GM21381 (cell line): ENCODE results near the gene SOCS7.
"Not testable (repeated sequence)": the region's sequence is repeated elsewhere in the genome, so short reads cannot be mapped to it uniquely, and the experiment has no call there.

Source experiments
- ATAC-seq: cut with Tn5 transposase; IDR thresholded peaks from one replicate; pipeline ENCODE4 v1.9.1; 2021; ENCODE audit warnings: mild to moderate bottlenecking, moderate library complexity; ENCODE audit not compliant: unreplicated experiment

SOCS7 gene

DNA sequence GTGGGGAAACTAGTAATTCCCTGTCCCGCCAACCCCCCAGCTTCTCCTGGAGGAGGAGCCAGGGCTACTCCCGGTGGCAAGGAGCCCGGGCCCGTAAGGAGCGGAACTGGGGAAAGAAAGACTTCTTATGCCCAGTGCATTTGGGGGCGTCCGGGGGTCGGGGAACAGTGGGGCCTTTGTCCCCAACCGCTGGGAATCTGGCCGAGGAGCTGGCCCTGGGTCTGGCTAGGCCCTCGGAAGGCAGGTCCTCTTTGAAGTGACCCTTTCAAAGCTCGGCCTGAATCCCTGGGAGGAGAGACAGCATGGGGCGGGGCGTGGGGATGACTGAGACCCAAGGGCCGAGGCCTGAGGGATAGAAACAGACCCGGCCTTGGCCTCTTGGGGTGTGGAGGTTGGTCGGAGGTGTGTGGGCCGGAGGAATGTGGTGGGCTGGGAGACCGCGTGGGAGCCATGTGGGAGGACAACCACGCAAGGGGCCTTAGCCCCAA is 82.6 kb downstream of the SOCS7 start:
- ATAC-seq: no peak

DNA sequence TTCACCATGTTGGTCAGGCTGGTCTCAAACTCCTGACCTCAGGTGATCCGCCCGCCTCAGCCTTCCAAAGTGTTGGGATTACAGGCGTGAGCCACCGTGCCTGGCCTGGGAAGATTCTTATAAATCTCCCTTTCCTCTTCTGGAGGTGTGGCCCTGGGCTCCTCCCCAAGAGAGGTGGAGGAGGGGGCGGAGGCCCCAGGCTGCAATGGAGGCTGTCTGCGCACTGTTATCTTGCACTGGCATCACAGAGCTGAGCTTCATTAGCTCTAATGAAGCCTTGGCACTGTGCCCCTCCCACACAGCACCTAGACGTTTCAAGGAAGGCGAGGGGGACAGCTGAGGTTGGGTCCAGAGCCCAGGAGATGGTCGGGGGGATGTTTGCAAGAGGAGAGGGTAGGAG is 84.2 kb downstream of the SOCS7 start:
- no peak for ATAC-seq

DNA sequence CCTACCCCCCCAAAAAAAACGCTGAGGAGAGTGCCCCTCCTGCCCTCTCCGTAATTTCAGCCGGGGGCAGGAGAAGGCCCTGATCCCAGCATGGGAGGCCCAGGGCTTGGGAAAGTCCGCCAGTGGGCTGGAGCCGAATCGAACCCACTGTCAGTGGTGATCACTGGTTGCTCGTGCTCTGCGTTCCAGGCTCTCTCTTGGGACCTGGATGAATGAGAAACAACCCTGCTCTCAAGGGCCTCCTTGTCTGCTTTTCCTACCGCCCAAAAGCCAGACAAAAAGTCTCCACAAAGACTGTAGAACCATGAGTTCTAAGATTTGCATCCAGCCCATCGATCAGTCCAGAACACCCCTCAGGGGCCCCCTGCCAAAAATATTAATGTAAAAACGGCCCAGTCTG is 84.7 kb downstream of the SOCS7 start:
- ATAC-seq: no peak

DNA sequence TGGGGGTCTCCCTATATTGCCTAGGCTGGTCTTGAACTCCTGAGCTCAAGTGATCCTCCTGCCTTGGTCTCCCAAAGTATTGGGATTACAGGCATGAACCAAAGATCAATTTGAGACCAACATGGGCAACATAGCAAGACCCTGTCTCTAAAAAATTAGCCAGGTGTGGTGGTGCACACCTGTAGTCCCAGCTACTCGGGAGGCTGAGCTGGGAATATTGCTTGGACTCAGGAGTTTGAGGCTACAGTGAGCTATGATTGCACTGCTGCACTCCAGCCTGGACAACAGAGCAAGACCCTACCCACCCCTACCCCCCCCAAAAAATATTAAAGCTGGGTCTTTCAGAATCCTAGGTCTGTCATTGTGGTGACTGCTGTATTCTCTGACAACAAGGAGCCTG is 85.7 kb downstream of the SOCS7 start:
- not testable (repeated sequence) for ATAC-seq

DNA sequence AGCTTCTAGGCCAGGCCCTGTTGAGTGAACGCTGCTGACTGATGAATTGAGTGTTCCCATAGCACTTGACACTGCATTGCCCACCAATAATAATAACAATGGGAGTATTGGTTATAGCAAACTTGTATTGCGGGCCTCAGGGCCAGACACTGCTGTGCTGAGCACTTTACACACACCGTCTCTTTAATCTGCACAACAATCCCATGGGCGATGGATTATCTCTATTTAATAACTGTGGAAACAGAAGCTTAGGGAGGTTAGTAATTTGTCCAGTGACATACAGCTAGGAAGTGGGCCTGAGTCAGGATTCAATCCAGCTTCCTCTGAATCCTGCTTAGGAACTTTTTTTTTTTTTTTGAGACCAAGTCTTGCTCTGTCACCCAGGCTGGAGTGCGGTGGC is 87.8 kb downstream of the SOCS7 start:
- no peak for ATAC-seq

DNA sequence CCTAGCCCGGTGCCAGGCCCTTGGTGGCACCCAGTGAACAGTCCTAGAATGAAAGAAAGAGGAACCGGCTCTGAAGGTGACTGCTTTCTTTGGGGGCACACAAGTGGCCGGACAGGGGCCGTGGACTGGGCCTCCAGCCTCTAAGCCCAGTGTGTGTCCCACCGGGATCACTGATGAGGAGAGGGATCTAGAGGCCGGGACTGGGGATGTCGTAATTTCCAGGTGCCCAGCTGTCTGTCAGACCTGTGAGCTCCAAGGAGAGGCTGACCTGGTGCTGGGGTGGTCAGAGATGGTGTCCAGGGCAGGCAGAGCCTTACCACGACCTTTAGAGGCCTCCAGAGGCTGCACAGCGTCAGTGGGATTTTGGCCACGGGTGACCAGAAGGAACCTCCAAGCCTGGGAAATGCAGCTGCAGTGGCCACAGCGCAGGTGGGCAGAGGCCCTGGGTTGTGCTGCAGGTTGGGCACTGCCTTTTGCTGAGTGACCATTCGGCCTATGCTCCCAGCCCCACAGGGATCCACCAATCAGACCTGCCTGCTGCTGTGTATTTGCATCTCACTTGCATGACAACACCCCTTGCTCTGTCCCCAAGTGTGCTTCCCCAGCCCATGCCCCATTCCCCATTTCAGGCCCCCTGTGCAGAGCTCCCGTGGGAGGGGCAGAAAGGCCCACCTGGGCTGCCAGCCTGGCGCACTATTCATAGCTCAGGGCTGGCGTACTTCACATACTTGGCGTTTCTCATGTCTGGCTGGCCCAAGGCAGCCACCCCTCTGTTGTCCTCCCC is 89.2 kb downstream of the SOCS7 start:
- ATAC-seq: no peak

DNA sequence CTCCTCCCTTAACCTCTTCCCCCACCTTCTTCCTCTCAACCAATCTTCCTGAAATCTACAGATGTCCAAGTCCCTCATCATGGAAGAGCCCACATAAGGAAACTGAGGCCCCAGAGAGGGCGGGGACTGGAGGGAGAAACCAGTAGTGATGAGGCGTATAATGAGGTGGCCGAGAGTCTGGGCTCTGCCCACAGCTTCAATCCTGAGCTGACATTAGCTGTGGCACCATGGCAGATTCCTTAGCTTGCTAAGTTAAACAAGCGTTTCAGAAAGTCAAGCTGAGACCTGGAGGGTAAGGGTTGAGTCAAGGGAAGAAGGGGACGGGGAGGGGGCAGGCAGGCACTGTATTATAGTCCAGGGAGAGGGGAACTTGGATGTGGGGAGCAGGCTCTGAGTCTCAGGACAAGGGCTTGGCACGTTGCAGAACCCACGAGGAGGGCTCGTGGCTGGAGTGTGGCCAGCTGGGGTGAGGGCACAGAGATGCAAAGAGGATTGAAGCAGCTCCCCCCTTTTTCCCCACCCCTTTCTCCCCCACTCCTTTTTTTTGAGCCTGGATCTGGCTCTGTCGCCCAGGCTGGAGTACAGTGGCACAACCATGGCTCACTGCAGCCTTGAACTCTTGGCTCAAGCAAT is 89.9 kb downstream of the SOCS7 start:
- ATAC-seq: no peak

DNA sequence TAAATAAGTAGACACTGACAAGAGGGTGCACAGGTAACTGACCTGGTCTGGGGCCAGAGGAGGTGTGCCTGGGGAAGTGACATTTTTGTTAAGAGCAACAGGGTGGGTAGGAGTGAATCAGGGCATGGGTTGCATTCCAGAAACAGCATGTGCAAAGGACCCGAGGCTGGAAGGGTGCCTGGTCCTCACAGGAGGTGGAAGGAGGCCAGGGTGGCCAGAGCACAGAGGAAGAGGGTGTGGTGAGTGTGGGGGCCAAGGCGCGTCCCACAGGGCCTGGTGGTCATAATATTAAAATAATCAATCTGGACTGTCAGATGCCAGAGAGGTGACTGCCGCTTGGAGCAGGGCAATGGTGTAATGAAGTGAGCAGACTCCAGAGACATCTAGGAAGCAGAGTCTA is 90.9 kb downstream of the SOCS7 start:
- no peak for ATAC-seq

DNA sequence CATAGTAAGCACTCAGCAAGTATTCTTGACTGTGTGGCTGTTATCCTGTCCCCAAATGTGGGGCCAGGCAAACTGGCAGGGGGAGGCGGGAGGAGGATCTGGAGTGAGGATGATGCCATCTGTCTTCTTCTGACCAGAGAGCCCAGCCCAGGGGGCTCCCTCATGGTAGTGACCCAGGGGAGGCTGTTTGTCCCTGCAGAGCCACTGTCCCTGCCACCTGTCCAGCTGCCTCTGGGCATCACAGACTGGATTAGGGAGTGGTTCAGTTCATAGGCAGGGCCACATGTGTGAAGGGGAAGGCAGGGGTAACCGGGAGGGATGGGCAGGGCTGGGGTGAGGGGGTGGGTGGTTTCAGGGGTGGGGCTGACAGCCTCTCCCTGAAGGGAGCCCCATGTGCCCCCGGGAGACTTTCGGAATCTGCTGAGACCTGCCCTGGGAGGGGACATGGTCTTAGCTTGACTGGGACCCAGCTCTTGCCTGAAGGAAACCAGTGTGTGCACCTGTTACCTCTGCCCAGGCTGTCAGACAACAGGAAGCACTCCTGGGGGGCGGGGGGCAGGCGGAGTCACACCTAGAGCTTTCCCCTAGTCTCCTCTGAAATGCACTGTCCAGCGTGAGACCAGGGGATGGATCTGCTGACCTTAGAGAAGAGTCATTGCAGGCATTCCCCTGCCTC is 91.8 kb downstream of the SOCS7 start:
- ATAC-seq: no peak

DNA sequence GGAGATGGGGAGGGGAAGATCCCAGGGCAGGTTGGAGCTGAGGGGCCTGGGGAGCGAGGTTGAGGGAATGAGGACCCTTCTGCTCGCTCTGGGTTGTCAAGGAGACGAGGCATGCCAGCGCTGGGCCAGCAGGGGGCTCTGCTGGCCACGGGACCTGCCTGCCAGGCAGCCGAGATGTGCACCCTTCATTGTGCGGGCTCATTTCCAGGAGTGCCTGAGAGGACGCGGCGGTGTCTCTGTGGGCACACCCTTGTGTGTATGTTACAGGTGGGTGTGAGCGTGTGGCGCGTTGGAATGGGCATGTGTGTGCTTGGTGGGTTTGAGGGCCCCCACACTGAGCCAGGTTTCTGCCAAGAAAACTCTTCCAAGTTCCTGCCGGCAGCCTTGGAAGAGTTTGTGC is 92.5 kb downstream of the SOCS7 start:
- no peak for ATAC-seq

DNA sequence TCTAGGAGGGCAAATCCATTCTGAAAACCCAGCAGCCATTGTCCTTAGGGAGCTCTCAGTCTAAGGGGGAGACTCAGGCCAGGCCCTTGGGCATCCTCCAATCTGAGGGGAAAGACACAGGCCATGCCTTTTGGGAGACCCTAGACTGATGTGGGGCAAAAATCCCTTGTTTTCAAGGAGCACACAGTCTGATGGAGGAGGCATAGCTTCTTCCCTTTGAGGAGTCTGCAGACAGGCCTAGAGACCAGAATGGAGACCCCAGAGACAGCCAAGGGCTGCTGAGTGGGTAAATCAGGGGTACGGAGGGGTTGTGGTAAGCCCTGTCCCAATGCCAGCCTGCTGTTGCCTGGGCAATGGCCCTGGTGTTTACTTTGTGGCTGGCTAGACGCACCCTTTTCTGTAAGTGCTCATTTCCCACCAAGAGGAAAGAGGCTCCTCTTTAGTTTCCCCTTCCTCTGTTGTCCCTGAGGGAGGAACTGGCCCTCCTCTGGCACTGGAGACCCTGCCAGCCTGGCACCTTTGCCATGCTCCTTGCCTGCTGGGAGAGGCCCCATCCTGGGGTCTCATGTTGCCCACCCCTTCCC is 96.0 kb downstream of the SOCS7 start:
- no peak for ATAC-seq

DNA sequence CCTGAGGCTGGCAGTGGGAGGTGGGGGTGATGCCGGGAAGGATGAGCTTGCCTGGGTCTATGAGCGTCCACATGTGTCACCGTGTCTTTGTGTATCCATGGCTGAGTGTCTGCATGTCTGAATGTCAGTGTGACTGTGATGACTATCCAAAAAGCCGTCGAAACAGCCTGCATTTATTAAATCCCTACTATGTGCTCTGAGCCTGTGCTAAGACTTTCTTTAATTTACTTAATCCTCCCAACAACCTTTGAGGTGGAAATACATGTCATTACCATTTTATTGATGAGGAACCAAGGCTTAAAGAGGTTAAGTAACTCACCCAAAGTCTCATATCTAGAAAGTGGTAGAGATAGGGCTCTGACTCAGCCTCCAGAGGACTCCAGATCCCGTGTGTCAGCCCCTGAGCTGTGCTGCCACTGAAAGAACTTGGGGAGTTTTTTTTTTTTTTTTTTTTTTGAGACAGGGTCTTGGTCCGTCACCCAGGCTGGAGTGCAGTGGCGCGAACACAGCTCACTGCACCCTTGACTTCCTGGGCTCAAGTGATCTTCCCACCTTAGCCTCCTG is 96.6 kb downstream of the SOCS7 start:
- no peak for ATAC-seq

DNA sequence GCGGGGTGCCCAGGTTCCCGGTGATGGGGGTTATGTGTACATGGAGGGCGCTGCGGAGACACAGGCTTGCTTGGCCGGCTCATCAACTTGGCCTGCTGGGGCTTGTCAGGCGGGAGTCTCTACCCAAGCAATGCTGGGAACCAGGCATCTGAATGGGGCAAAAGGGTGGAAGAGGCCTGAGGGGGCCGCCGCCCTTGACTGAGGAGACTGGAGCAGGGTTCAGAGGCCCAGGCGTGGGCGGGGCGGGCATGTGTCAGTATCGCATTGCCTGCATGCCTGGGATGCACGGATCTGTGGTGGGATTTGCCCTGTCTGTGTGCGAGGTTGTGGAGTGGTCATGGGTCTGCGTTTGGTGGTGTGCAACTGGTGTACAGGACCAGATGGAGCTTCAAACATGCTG is 97.7 kb downstream of the SOCS7 start:
- ATAC-seq: no peak

DNA sequence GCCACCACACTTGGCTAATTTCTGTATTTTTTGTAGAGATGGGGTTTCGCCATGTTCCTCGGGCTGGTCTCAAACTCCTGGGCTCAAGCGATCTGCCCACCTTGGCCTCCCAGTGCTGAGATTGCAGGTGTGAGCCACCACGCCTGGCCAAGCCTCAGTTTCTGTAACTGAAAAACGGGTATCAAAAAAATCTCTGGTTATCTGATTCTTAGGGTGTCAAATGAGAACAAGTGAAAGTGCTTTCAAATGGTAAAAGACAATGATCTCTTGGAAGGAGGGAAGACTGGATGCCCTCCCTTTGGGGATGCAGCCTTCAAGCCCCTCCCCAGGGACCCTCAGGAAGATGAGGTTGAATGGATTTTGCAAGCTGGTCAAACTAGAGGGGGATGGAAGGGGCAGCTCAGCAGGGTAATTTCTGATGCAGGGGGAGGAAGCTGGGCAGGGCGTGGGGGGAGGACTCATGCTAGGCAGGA is 98.9 kb downstream of the SOCS7 start:
- ATAC-seq: no peak

DNA sequence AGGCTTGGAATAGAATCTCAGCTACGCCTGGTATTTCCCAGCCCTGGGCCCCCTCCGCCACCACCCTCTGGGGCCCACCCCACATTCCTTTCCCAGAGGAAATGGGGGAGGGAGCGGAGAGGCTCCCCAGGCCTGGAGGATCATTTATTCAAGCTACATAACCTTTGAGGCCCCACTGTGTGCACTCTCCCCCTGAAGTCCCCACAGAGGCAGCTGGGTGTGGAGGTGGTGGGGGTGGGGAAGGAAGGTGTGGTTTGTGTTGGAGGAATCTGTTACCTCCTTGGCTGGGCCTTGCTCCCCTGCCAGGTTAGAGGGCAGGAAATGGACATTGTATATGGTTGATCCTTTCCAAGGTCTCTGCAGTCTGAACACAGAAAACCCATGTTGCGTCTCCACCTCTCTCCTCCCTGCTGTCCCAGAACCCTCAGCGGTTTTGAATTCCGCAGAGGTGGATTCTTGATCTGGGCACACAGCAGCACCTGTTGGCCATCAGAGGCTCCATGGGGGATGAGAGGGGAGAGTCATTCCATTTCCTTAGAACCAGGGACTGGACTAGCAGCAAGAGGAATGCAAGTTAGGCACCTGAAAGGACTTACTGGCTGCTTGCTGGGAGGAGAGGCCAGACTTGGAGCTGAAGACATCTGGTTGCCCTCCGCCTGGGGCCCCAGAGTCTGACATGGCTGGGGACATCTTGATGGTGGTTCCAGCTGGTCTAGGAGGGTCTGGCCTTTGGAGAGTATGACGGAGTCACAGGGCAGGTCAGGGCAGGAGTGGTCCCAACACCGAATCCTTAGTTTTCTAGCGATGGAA is 99.6 kb downstream of the SOCS7 start:
- no peak for ATAC-seq

DNA sequence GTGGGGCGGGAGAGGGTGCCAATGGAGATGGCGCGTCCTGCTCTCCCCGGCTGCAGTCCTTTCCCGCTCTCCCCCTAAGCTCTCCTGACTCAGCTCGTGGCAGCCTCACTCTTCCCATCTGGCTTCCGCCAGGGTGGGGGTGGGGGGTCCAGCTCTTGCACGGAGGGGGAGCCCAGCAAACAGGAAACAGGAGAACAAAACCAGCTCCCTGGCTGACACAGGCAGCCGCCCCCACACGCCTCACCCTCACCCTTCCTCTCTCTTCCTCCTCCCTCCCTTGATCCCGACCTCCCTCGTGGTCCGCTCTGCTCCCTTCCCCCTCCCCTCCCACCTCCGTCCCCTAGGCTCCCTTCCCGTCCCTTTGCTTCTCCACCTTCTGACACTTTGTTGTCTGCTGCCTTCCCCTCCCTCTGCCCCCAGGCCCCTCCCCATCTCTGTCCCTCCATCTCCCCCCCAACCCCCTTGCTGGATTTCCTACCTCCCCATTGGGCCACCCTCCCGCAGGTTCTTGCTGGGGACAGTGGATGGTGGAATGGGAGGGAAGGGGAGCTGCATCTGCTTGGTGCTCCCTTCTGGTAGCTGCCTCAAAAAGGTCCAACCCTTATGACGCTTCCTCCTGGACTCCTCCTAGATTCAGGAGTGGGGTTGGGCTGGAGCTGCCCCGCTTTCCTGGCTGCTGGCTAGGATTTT is 100.3 kb downstream of the SOCS7 start:
- ATAC-seq: no peak

DNA sequence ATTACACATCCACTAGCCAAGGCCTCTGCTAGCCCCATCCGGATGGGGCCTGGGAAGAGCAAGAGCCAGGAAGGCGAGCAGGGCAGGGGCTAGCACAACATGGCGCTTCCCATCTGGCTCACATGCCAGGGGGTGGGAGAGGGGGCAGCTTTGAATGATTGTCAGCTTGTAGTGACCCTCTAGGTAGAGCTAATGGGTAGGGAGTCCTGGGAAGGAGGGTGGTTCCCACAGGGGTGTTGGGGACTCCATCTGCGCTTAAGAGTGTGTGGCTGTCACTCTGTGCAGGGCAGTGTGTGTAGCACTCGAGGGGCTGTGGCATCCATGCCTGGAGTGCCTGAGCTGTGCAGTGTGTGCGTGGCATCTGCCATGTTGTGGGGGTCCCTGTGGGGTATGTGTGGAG is 101.1 kb downstream of the SOCS7 start:
- no peak for ATAC-seq

DNA sequence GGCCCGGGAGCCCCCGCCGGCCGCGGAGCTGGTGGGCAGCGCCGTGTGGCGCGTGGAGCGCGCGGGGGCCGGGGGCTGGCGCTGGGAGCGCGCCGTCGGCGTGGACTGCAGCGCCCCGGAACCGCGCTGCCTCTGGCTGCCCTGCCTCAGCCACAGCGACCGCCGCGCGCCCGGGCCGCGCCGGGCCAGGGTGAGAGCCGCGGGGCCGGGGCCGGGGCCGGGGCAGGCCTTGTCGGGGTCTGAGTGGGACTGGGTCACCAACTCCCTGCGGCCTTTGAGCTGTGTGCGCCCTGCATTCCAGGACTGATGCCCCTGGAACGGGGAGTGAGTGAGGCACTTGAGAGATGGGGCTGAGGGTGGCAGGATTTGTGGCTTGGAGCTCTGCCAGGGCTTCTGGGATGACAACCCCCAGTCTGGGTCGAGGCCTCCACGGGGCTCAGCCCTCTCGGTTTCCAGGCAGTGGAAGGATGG is 102.3 kb downstream of the SOCS7 start:
- no peak for ATAC-seq

DNA sequence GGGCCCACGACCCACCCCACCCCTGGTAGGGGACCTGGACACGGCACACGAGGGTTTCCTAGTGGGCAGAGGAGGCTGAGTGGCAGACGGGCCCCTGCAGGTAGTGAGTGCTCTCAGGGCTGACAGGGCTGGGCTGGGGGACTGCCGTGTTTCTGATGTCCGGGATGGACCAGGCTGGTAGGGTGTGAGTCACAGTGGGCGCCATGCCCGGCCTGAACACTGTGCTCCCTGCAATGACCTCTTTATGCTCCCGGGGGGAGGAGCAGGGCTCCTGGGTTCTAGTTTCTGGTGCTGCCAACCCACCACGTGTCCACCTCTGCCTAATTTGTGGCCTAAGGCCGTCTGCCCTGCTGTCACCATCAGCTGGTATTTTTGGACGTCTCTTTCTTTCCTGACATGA is 102.9 kb downstream of the SOCS7 start:
- no peak for ATAC-seq
